Endodermal cell (in vitro differentiated cells): ENCODE data around the gene PPDPF. TPM values are rescaled to one million over a fixed set of nuclear protein-coding genes. Genes with fewer than 3 reads are reported as not detected.

Source experiments
- DNase-seq: peaks from one replicate; pipeline ENCODE4 v3.0.0-alpha.2; 2017
- H3K27ac ChIP-seq: 2 replicates; pipeline ENCODE4 v1.5.1; 2013; ENCODE audit warnings: mild to moderate bottlenecking, low read depth, low read length, moderate library complexity
- H3K27me3 ChIP-seq: 2 replicates; pipeline ENCODE4 v1.6.1; 2013; ENCODE audit warnings: mild to moderate bottlenecking, low read length, moderate library complexity; ENCODE audit not compliant: insufficient read depth, control insufficient read depth, poor library complexity, severe bottlenecking
- H3K36me3 ChIP-seq: 2 replicates; pipeline ENCODE4 v1.7.0; 2013; ENCODE audit warnings: mild to moderate bottlenecking, low read length, moderate library complexity; ENCODE audit not compliant: control insufficient read depth, insufficient read depth
- H3K4me1 ChIP-seq: one replicate; pipeline ENCODE4 v1.7.0; 2013; ENCODE audit warnings: low read length; ENCODE audit not compliant: control insufficient read depth, insufficient read depth
- H3K4me3 ChIP-seq: 2 replicates; pipeline ENCODE4 v1.5.1; 2013; ENCODE audit warnings: mild to moderate bottlenecking, low read length, moderate library complexity
- H3K9ac ChIP-seq: 2 replicates; pipeline ENCODE4 v1.6.1; 2013; ENCODE audit warnings: mild to moderate bottlenecking, low read length, moderate library complexity; ENCODE audit not compliant: poor library complexity, severe bottlenecking; ENCODE audit errors: extremely low read depth
- H3K9me3 ChIP-seq: 2 replicates; pipeline ENCODE4 v1.6.1; 2013; ENCODE audit warnings: mild to moderate bottlenecking, low read length, moderate library complexity; ENCODE audit not compliant: control insufficient read depth
- H3K27ac Mint-ChIP-seq: 2 replicates; pipeline ENCODE4 v1.8.0; 2020; ENCODE audit warnings: mixed read lengths
- H3K27me3 Mint-ChIP-seq: 2 replicates; pipeline ENCODE4 v1.8.0; 2021; ENCODE audit warnings: mild to moderate bottlenecking, mixed read lengths; ENCODE audit not compliant: insufficient read depth
- H3K36me3 Mint-ChIP-seq: 2 replicates; pipeline ENCODE4 v1.8.0; 2020; ENCODE audit warnings: low read depth, mixed read lengths
- H3K4me1 Mint-ChIP-seq: 2 replicates; pipeline ENCODE4 v1.8.0; 2020; ENCODE audit warnings: mixed read lengths
- H3K4me3 Mint-ChIP-seq: 2 replicates; pipeline ENCODE4 v1.8.0; 2020; ENCODE audit warnings: mild to moderate bottlenecking, moderate library complexity, mixed read lengths
- H3K9me3 Mint-ChIP-seq: 2 replicates; pipeline ENCODE4 v1.8.0; 2020; ENCODE audit warnings: mild to moderate bottlenecking, mixed read lengths
- CTCF ChIP-seq: fragments of 200-600 bp; sonication (generic); conservative IDR thresholded peaks from 2 replicates; pipeline ENCODE4 v1.5.0; 2021; ENCODE audit warnings: antibody characterized with exemption, mild to moderate bottlenecking
- WGBS, 2 experiments: methylation state at CpG; one replicate each; pipeline versions ENCODE4 v1.1.5 to v1.1.7; 2013; ENCODE audit warnings: missing lambda C conversion rate in 2 of 2, mixed read lengths in 1 of 2; ENCODE audit not compliant: insufficient coverage in 1 of 2, insufficient read length in 1 of 2; 5-methylcytosine and 5-hydroxymethylcytosine counted together
- total RNA-seq, 2 donors: library from RNA; stranded (reverse); fragmentation: NEBNext Ultra II Directional in 1 of 2; extraction: Animal tissue kit (Norgen Biotek cat#: 25700) in 1 of 2; gene quantifications; 2 replicates in 1 of 2; 3 replicates in 1 of 2; pipeline ENCODE4 v1.2.1, GENCODE V29; 2021

PPDPF gene
- total RNA-seq, 2 donors from 2014 or later = 247 to 296 TPM

DNA sequence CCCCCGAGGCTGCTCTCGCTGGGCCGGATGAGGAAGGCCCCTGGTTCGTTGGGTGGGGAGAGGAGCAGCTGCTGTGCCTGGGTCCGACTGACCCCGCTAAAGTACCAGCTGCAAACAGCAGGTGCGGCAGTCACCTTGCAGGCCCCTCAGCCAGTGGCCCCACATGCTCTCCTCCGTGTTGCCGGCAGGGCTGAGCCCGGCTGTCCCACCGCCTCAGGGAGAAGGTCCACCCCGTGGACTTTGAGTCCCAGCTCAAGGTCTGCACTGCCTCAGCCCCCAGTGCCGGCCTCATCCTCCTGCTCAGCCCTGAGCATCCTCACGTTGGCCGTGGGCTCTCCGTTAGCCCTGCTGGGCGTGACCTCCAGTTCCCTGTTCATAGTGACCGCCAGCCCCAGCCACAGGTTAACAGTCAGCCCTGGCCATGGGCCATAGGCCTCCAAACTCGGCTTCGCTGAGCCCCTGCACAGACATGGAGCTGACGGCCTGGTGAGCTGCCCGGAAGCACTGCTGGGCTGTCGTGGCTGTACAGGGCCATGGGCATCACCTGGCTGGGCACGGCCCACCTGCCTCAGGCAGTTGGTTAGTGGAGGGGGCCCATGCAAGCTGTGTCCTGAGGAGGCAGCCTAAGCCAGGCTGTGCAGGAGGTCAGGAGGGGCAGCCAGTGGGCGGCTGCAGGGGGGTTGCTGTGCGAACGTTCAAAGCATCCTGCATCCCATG lies 23.8 kb downstream of the PPDPF start:
- Histone ChIP-seq H3K9me3 (no peaks in the 10 kb centered on the region), H3K27me3 (no peaks in the 10 kb centered on the region), H3K27ac (no peak overlapping the region), H3K4me1 (no peaks in the 10 kb centered on the region), H3K4me3 (no peak overlapping the region), H3K36me3 (no peaks in the 10 kb centered on the region), H3K9ac (no peak overlapping the region)
- H3K27me3 Mint-ChIP-seq = no peaks in the 10 kb centered on the region
- H3K27ac Mint-ChIP-seq = no peak overlapping the region
- no peaks in the 10 kb centered on the region for H3K36me3 Mint-ChIP-seq
- no peak for TF ChIP-seq CTCF
- no peak for DNase-seq
- H3K4me3 Mint-ChIP-seq = no peak overlapping the region
- H3K4me1 Mint-ChIP-seq = peaks cover 7% of the 10 kb centered on the region
- 86 to 91% methylated on average over 21 to 27 of the region's 27 CpGs for WGBS, 2 experiments
- H3K9me3 Mint-ChIP-seq = no peaks in the 10 kb centered on the region

- Histone ChIP-seq H3K9ac (no peak overlapping the region), H3K4me1 (no peaks in the 10 kb centered on the region), H3K4me3 (no peak overlapping the region), H3K27ac (no peak overlapping the region), H3K27me3 (no peaks in the 10 kb centered on the region), H3K36me3 (no peaks in the 10 kb centered on the region), H3K9me3 (no peaks in the 10 kb centered on the region)
- Mint-ChIP-seq H3K4me3 (no peak overlapping the region), H3K27me3 (no peaks in the 10 kb centered on the region), H3K4me1 (peaks cover 7% of the 10 kb centered on the region), H3K36me3 (no peaks in the 10 kb centered on the region), H3K27ac (no peak overlapping the region), H3K9me3 (no peaks in the 10 kb centered on the region)
- TF ChIP-seq CTCF = no peak
- 83 to 84% methylated on average over 13 to 19 of the region's 19 CpGs for WGBS, 2 experiments
- DNase-seq = no peak
Observed at GRCh38 chr20:63544958-63545516, 24.5 kb downstream of the PPDPF start.

GRCh38 chr20:63545814-63546213 lies 25.2 kb downstream of the PPDPF start:
- DNase-seq = no peak
- no peak for TF ChIP-seq CTCF
- no peak overlapping the region for H3K4me3 Mint-ChIP-seq
- H3K9ac ChIP-seq = no peak overlapping the region
- no peak overlapping the region for H3K4me3 ChIP-seq
- H3K4me1 ChIP-seq = no peaks in the 10 kb centered on the region
- no peaks in the 10 kb centered on the region for H3K9me3 ChIP-seq
- WGBS, 2 experiments = 69 to 81% methylated on average over 6 of the region's 6 CpGs
- H3K27me3 Mint-ChIP-seq = no peaks in the 10 kb centered on the region
- no peak overlapping the region for H3K27ac Mint-ChIP-seq
- H3K36me3 Mint-ChIP-seq = no peaks in the 10 kb centered on the region
- no peaks in the 10 kb centered on the region for H3K27me3 ChIP-seq
- peaks cover 7% of the 10 kb centered on the region for H3K4me1 Mint-ChIP-seq
- no peaks in the 10 kb centered on the region for H3K9me3 Mint-ChIP-seq
- H3K27ac ChIP-seq = no peak overlapping the region
- H3K36me3 ChIP-seq = no peaks in the 10 kb centered on the region
